H9 (cell line): Measurements from ENCODE around the gene PRPSAP2. TPM values are rescaled to one million over a fixed set of nuclear protein-coding genes. Genes with fewer than 3 reads are reported as not detected.

Source experiments
- DNase-seq: peaks from one replicate; pipeline ENCODE4 v3.0.0-alpha.2; 2017
- H2AFZ ChIP-seq: one replicate; pipeline ENCODE4 v1.6.1; 2013; ENCODE audit warnings: mild to moderate bottlenecking, low read length, control low read depth, moderate library complexity
- H2AK5ac ChIP-seq: 2 replicates; pipeline ENCODE4 v1.6.1; 2013; ENCODE audit warnings: low read length, control low read depth, mixed read lengths; ENCODE audit not compliant: insufficient read length
- H2BK120ac ChIP-seq: one replicate; pipeline ENCODE4 v1.6.1; 2013; ENCODE audit warnings: low read depth, mild to moderate bottlenecking, low read length, control low read depth, inconsistent platforms; ENCODE audit not compliant: poor library complexity, severe bottlenecking
- H2BK12ac ChIP-seq: 2 replicates; pipeline ENCODE4 v1.6.1; 2013; ENCODE audit warnings: low read length, control low read depth, mixed read lengths, low read depth; ENCODE audit not compliant: insufficient read length
- H2BK15ac ChIP-seq: 2 replicates; pipeline ENCODE4 v1.6.1; 2013; ENCODE audit warnings: low read depth, low read length, control low read depth
- H2BK20ac ChIP-seq: one replicate; pipeline ENCODE4 v1.6.1; 2013; ENCODE audit warnings: low read depth, mild to moderate bottlenecking, low read length, control low read depth, inconsistent platforms; ENCODE audit not compliant: poor library complexity, severe bottlenecking
- H2BK5ac ChIP-seq: 2 replicates; pipeline ENCODE4 v1.6.1; 2013; ENCODE audit warnings: low read length, control low read depth, mixed read lengths; ENCODE audit not compliant: insufficient read length
- H3K14ac ChIP-seq: 2 replicates; pipeline ENCODE4 v1.6.1; 2013; ENCODE audit warnings: low read length, control low read depth; ENCODE audit not compliant: insufficient read depth
- H3K18ac ChIP-seq: 2 replicates; pipeline ENCODE4 v1.6.1; 2013; ENCODE audit warnings: low read depth, mild to moderate bottlenecking, mixed read lengths, low read length, control low read depth; ENCODE audit not compliant: insufficient read length
- H3K23ac ChIP-seq: 2 replicates; pipeline ENCODE4 v1.6.1; 2013; ENCODE audit warnings: low read length, control low read depth, mixed read lengths, low read depth; ENCODE audit not compliant: insufficient read length
- H3K23me2 ChIP-seq: 2 replicates; pipeline ENCODE4 v1.6.1; 2013; ENCODE audit warnings: low read depth, mild to moderate bottlenecking, mixed read lengths, low read length, control low read depth; ENCODE audit not compliant: insufficient read length, poor library complexity, severe bottlenecking
- H3K27ac ChIP-seq: 2 replicates; pipeline ENCODE4 v1.5.1; 2013; ENCODE audit warnings: low read length, control low read depth, mixed read lengths, low read depth; ENCODE audit not compliant: insufficient read length
- H3K27me3 ChIP-seq: 2 replicates; pipeline ENCODE4 v1.6.1; 2013; ENCODE audit warnings: low read length, control low read depth, inconsistent platforms; ENCODE audit not compliant: insufficient read depth
- H3K4ac ChIP-seq: 2 replicates; pipeline ENCODE4 v1.6.1; 2013; ENCODE audit warnings: low read depth, mild to moderate bottlenecking, control low read depth, inconsistent platforms, low read length, moderate library complexity
- H3K4me1 ChIP-seq: 2 replicates; pipeline ENCODE4 v1.6.1; 2013; ENCODE audit warnings: low read length, control low read depth, inconsistent platforms; ENCODE audit not compliant: insufficient read depth
- H3K4me2 ChIP-seq: 2 replicates; pipeline ENCODE4 v1.6.1; 2013; ENCODE audit warnings: low read length, control low read depth, mixed read lengths; ENCODE audit not compliant: insufficient read length, insufficient read depth
- H3K56ac ChIP-seq: 2 replicates; pipeline ENCODE4 v1.6.1; 2013; ENCODE audit warnings: low read depth, mild to moderate bottlenecking, mixed read lengths, low read length, control low read depth; ENCODE audit not compliant: insufficient read length
- H3K79me1 ChIP-seq: 2 replicates; pipeline ENCODE4 v1.6.1; 2013; ENCODE audit warnings: low read depth, mild to moderate bottlenecking, moderate library complexity, low read length, control low read depth, inconsistent platforms; ENCODE audit not compliant: insufficient read depth, poor library complexity, severe bottlenecking
- H3K79me2 ChIP-seq: 2 replicates; pipeline ENCODE4 v1.6.1; 2013; ENCODE audit warnings: low read length, control low read depth, inconsistent platforms; ENCODE audit not compliant: insufficient read depth
- H3K9ac ChIP-seq: 2 replicates; pipeline ENCODE4 v1.6.1; 2013; ENCODE audit warnings: low read length, control low read depth, mixed read lengths; ENCODE audit not compliant: insufficient read length; ENCODE audit errors: extremely low read depth
- H3K9me3 ChIP-seq: one replicate; pipeline ENCODE4 v1.6.1; 2013; ENCODE audit warnings: low read depth, low read length, inconsistent platforms; ENCODE audit not compliant: control insufficient read depth
- H3T11ph ChIP-seq: one replicate; pipeline ENCODE4 v1.6.1; 2013; ENCODE audit warnings: mild to moderate bottlenecking, low read length, control low read depth, inconsistent platforms
- H4K20me1 ChIP-seq: one replicate; pipeline ENCODE4 v1.6.1; 2013; ENCODE audit not compliant: control insufficient read depth, insufficient read length, insufficient read depth
- H4K5ac ChIP-seq: 2 replicates; pipeline ENCODE4 v1.6.1; 2013; ENCODE audit warnings: low read depth, mild to moderate bottlenecking, mixed read lengths, low read length, control low read depth; ENCODE audit not compliant: insufficient read length
- H4K8ac ChIP-seq: replicated peaks from 2 replicates; pipeline ENCODE4 v1.6.1; 2013; ENCODE audit warnings: low read length, control low read depth, mixed read lengths, low read depth; ENCODE audit not compliant: insufficient read length
- H4K91ac ChIP-seq: 2 replicates; pipeline ENCODE4 v1.6.1; 2013; ENCODE audit warnings: low read depth, mild to moderate bottlenecking, moderate library complexity, mixed read lengths, low read length, control low read depth; ENCODE audit not compliant: insufficient read length
- H3K27ac Mint-ChIP-seq, 3 experiments: 2 replicates in 2 of 3; 3 replicates in 1 of 3; pipeline ENCODE4 v1.8.0; 2020 to 2021; ENCODE audit warnings: mixed read lengths in 3 of 3, mild to moderate bottlenecking in 1 of 3, moderate library complexity in 1 of 3
- H3K27me3 Mint-ChIP-seq: 2 replicates; pipeline ENCODE4 v1.8.0; 2021; ENCODE audit warnings: low read depth, mild to moderate bottlenecking, moderate library complexity, mixed read lengths
- H3K36me3 Mint-ChIP-seq, 3 experiments: 2 replicates in 2 of 3; 3 replicates in 1 of 3; pipeline ENCODE4 v1.8.0; 2020 to 2021; ENCODE audit warnings: low read depth in 3 of 3, mixed read lengths in 3 of 3; ENCODE audit not compliant: insufficient read depth in 1 of 3
- H3K4me1 Mint-ChIP-seq, 2 experiments: 2 replicates each; pipeline ENCODE4 v1.8.0; 2020; ENCODE audit warnings: mixed read lengths in 2 of 2
- H3K4me3 Mint-ChIP-seq, 2 experiments: 2 replicates in 1 of 2; 3 replicates in 1 of 2; pipeline ENCODE4 v1.8.0; 2020 to 2021; ENCODE audit warnings: mild to moderate bottlenecking in 2 of 2, mixed read lengths in 2 of 2, moderate library complexity in 1 of 2
- H3K9me3 Mint-ChIP-seq, 2 experiments: 2 replicates in 1 of 2; 3 replicates in 1 of 2; pipeline ENCODE4 v1.8.0; 2020; ENCODE audit warnings: mild to moderate bottlenecking in 2 of 2, mixed read lengths in 2 of 2, moderate library complexity in 1 of 2
- WGBS: extraction: QIAGEN DNeasy Blood & Tissue Kit; methylation state at CpG from one replicate; pipeline ENCODE4 v1.1.7; 2013; ENCODE audit warnings: missing lambda C conversion rate, low lambda C conversion rate, mixed read lengths; ENCODE audit not compliant: insufficient read length; ENCODE audit errors: extremely low coverage; 5-methylcytosine and 5-hydroxymethylcytosine counted together
- total RNA-seq: library from RNA; stranded (reverse); gene quantifications from 2 replicates; pipeline ENCODE4 v1.2.1, GENCODE V29; 2021
- TF ChIP-seq, protein P1 (sequence below): fragments of 200-600 bp; sonication (generic); conservative IDR thresholded peaks from 3 replicates; pipeline ENCODE4 v1.8.0; 2021; ENCODE audit warnings: antibody characterized with exemption, mild to moderate bottlenecking

PRPSAP2 gene
- total RNA-seq, 1 experiment from 2014 or later: 58.0 TPM

GRCh38 chr17:18957831-18958230 is 99.9 kb downstream of the PRPSAP2 start:
- WGBS: no CpG with 5 or more reads among the region's 4 CpGs
- TF ChIP-seq, protein P1, sequence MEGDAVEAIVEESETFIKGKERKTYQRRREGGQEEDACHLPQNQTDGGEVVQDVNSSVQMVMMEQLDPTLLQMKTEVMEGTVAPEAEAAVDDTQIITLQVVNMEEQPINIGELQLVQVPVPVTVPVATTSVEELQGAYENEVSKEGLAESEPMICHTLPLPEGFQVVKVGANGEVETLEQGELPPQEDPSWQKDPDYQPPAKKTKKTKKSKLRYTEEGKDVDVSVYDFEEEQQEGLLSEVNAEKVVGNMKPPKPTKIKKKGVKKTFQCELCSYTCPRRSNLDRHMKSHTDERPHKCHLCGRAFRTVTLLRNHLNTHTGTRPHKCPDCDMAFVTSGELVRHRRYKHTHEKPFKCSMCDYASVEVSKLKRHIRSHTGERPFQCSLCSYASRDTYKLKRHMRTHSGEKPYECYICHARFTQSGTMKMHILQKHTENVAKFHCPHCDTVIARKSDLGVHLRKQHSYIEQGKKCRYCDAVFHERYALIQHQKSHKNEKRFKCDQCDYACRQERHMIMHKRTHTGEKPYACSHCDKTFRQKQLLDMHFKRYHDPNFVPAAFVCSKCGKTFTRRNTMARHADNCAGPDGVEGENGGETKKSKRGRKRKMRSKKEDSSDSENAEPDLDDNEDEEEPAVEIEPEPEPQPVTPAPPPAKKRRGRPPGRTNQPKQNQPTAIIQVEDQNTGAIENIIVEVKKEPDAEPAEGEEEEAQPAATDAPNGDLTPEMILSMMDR: no peak

More at GRCh38 chr17:18957831-18958230, 99.9 kb downstream of the PRPSAP2 start:
- Histone ChIP-seq H3K4me1 (no peaks in the 10 kb centered on the region), H2BK20ac (no peak overlapping the region), H3K79me2 (no peaks in the 10 kb centered on the region), H3K9me3 (no peaks in the 10 kb centered on the region), H3T11ph (no peak overlapping the region), H4K20me1 (no peaks in the 10 kb centered on the region), H2BK5ac (no peak overlapping the region), H3K4me2 (no peak overlapping the region), H2BK12ac (no peak overlapping the region), H3K14ac (no peak overlapping the region), H2BK120ac (no peak overlapping the region), H3K9ac (no peak overlapping the region), H3K4ac (no peak overlapping the region), H2BK15ac (no peak overlapping the region), H2AK5ac (no peak overlapping the region), H3K56ac (no peak overlapping the region), H3K27ac (no peak overlapping the region), H3K79me1 (no peaks in the 10 kb centered on the region), H2AFZ (no peak overlapping the region), H3K18ac (no peak overlapping the region), H4K91ac (no peak overlapping the region), H4K8ac (no peak overlapping the region), H3K23me2 (no peaks in the 10 kb centered on the region), H3K23ac (no peak overlapping the region), H4K5ac (no peak overlapping the region), H3K27me3 (no peaks in the 10 kb centered on the region)
- no peaks in the 10 kb centered on the region; the same call in 1 of the 2 replicates for H3K27me3 Mint-ChIP-seq
- DNase-seq: no peak
- peaks cover 8% of the 10 kb centered on the region in 2 experiments for H3K4me1 Mint-ChIP-seq
- no peak overlapping the region for H3K27ac Mint-ChIP-seq
- no peaks in the 10 kb centered on the region for H3K9me3 Mint-ChIP-seq
- no peak overlapping the region for H3K4me3 Mint-ChIP-seq
- no peaks in the 10 kb centered on the region for H3K36me3 Mint-ChIP-seq
